Stimulated activated CD4-positive, alpha-beta T cell treated with anti-CD3 and anti-CD28 coated beads, Interleukin-1b, Interleukin-23, amount 100 ng/mL, for 48 hours (primary cell): ENCODE data around the gene SHANK1.

Source experiments
- DNase-seq: peaks from one replicate; pipeline ENCODE4 v3.0.0-alpha.2; 2020

The SHANK1 gene

GRCh38 chr19:50711196-50711595 is 8.4 kb downstream of the SHANK1 start:
- no peak for DNase-seq

DNA sequence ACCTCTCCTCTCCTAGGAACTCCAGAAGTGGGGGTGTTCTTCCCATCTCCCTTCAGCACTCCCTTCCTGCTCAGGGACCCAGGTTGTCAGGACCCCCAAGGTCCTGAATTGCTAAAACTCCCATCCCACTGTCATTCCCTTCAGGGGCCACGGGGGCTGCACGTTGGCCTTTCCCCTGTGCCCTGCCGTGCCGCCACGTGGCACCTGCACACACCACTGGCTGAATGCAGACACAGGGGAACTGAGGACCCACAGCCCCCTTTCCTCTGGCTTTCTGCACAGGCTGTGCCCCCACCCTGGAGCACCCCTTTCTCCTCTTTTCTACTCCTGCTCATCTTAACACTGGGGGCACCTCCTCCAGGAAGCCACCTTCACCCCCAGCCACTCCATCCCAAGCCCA is 9.0 kb downstream of the SHANK1 start:
- no peak for DNase-seq

DNA sequence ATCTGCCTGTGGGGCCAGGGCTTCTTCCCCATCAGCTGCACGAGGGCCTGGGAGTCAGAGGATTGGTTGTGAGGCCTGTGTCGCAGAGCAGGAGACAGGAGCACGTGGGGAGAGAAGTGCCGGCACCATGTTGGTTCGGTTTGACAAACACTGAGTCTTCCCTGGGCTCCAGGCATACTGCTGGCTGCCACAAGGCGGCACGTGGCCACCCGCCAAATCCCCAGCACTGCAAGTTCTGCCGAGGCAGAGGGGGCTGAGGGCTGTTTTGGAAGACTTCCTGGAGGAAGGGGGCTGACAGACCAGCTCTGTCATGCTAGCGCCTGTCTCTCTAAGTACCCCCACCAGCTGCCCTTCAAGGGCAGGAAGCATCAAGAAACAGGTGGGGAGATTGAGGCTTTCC is 9.5 kb downstream of the SHANK1 start:
- no peak for DNase-seq

DNA sequence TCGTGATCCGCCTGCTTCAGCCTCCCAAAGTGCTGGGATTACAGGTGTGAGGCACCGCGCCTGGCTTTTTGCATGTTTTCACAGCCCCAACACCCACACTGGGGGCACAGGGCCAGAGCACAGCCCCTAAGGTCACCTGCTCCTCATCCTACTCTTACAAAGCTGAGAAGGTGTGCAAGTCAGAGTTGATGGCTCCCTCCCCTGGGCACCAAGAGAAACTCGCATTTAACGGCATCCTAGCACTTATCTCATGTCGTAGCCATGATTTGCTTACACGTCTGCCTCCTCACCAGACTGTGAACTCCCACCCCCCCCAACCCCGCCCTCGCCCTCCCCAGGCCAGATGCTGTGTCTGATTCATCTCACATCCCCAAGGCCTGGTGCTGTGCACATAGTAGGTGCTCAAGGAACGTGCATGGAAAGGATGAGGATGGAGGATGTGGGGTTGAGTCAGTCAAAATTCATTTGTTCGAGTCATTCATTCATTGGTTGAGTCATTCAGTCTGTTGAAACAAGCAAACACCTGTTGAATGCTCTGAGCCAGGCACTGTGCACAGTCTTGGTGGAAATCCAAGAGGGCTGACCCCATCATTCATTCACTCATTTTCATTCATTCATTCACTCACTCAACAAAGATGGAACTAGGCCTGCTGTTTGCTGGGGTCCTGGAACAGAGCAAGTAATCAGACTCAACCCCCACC is 11.3 kb downstream of the SHANK1 start:
- no peak for DNase-seq

DNA sequence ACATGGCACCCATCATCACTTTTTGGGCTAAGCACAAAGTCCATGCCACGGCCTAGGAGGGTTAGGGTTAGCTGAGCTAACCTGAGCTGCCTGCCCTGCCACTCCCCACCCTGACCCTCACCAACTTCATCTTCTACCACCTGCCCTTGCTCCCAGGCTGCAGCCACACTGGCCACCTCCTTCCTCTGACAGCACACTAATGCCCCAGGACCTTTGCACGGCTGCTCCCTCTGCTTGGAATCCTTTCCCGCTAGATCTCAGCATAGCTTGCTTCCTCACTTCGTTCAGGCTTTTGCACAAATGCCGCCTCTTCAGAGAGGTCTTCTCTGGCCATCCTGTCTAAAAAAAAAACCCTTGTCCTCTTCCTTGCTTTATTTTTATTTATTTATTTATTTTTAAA is 13.2 kb downstream of the SHANK1 start:
- no peak for DNase-seq

GRCh38 chr19:50705422-50706019 is 14.1 kb downstream of the SHANK1 start:
- peak; percentile 36 for DNase-seq

GRCh38 chr19:50703915-50704796 is 15.4 kb downstream of the SHANK1 start:
- DNase-seq, result no peak

GRCh38 chr19:50702871-50703829 is 16.5 kb downstream of the SHANK1 start:
- no peak for DNase-seq

DNA sequence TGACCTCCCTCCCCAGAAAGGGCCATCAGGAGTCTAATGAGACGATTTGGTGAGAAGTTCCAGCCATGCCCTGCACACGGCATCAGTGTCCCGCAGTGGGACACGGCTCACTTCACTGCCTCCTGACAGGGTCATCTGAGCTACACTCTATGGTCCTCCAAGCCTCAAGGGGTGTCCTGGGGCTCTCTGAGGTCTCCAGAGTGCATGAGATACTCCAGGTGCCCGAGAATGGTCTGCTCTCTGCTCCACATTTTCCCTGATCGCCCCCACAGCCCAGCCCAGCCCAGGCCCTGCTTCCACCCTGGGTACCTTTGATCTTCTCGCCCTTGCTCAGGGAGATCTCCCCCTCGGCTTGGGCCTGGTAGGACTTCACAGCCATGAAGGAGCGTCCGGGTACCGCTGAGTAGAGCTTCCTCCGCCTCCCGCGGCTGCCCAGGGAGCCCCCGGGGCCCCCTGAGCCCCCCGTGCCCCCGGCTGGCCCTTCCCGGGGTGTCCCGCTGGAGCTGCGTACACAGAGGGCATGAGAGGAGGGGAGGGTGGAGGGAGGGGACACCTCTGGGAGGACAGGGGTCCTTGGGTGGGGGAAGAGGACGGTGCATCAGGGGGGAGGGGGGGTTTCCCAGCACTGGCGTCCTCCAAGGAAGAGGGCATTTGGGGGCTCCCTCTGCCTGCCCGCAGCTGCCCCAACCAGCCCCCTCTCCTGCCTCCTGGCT is 17.3 kb downstream of the SHANK1 start:
- DNase-seq, result no peak

- no peak for DNase-seq
These were observed 18.1 kb downstream of the SHANK1 start for GRCh38 chr19:50701367-50701985.

DNA sequence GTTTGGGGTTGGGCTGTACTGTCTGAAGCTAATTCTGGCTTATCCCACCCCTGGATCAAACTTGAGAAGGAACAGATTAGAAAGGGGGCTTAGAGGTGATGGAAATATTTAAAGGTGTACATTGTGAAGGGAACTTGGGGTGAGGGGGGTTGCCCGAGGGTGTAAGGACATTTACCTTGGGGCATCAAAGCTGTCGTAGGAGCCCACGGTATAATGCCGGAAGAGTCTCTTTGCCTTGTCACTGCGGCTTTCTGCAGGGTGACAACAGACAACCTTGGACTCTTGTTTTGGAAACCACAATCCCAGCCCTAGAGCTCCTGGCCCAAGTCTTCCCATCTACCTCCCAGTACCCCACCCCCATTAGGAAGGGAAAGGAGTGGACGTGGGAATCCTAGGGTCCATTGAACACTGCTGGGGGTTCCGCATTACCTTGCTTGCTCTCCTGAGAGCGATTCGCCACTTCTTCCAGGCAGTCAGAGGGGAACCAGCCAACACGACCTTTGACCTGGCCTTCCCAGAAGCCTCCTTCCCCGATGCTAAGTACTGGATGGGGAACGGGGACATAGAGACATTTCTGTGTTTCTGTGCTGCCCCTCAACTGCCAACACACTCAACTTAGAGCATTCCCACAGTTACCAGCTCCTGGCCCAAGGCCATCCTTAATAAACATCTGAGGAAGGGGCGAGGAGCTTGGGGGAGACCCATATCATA is 22.0 kb downstream of the SHANK1 start:
- DNase-seq, result no peak

- no peak for DNase-seq
These were observed 23.5 kb downstream of the SHANK1 start for GRCh38 chr19:50696094-50696483.

- DNase-seq, result no peak
These were observed 24.1 kb downstream of the SHANK1 start for GRCh38 chr19:50695251-50696093.

DNA sequence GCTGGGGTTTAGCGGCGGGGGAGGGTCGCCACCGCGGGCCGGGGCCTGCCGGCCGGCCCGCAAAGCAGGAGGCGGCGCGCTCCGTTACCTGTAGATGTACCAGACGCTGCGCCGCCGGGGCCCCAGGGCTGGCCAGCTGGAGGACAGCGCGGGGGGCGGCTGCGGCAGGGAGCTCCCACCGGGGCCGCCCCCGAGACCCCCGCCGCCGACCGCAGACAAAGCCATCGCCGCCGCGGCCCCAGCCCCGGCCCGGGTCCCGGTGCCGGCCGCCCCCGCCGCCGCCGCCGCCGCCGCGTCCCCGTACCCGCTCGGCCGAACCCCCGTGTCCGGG is 24.8 kb downstream of the SHANK1 start:
- no peak for DNase-seq

DNA sequence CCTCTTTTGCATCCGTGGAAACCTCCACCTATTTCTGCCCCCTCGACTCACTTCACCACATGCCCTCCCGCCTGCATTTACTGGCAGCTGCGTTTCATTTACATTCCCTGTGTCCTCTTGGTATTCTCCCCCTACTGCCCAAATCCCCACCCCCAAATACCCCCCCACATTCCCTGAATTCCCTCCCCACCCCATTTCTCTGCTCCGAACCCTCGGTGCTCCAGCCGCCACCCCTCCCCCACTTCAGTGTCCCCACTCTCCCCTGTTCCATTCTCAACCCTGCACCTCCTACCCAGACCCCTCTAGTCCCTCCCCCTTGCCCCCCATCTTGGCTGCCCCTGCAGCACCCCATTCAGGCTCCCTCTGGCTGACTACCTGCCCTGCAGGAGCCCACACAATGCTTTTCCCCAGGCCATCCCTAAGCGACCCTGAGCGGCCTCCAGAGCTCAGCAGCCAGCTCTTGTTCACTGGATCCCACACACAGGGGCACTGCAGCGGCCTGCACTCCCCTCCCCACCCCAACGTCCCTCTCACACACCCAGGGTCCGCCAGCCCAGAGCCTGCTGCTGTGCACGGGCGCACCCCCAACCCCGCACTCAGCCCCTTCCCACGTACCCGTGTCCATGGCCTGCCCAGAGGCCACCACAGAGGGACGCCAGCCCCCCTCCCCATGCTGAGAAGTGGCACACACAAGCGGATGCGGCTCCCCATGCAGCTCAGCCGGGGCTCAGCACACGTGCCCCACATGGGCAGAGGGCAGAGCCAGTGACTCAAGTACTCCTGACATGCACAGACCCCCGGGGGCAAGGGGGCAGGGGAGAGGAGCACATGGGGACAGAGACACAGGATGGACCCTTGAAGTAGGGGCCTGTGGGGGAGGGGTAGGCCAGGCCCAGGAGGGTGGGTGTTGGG is 26.3 kb downstream of the SHANK1 start:
- no peak for DNase-seq

DNA sequence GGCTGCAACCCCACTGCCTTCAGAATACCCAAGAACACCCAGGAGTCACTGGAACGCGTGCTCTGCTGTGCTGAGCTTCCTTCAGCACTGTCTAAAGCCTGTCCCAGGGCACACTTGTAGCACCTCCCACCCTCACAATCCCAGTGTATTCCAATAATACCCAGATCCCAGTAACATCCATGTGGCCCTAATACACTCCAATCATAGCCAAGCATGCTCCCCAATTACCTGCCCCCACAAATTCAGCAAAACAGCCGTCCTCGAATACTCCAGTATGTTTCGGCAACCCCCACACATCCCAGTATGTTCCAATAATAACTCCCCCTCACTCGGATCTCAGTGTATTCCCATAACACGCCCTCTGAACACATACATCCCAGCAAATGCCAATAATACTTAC is 29.2 kb downstream of the SHANK1 start:
- no peak for DNase-seq

DNA sequence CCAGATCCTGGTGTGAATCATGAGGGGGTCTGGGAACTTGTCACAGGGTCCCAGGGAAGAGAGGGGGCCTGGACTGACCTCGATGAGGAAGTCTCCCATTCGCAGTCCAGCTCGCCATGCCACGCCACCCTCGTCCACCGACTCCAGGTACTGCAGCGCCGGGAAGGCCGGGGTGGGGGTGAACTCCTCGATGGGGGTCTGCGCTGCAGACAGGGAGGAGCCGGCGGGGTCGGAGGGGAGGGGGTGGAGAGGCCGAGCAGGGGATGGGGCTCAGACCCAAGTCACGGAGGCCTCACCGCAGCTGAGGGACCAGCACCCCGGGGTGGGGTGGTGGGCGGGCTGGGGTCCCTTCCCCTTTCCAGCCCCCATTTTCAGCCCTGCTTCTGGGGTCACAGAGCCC is 30.8 kb downstream of the SHANK1 start:
- DNase-seq, result no peak

DNA sequence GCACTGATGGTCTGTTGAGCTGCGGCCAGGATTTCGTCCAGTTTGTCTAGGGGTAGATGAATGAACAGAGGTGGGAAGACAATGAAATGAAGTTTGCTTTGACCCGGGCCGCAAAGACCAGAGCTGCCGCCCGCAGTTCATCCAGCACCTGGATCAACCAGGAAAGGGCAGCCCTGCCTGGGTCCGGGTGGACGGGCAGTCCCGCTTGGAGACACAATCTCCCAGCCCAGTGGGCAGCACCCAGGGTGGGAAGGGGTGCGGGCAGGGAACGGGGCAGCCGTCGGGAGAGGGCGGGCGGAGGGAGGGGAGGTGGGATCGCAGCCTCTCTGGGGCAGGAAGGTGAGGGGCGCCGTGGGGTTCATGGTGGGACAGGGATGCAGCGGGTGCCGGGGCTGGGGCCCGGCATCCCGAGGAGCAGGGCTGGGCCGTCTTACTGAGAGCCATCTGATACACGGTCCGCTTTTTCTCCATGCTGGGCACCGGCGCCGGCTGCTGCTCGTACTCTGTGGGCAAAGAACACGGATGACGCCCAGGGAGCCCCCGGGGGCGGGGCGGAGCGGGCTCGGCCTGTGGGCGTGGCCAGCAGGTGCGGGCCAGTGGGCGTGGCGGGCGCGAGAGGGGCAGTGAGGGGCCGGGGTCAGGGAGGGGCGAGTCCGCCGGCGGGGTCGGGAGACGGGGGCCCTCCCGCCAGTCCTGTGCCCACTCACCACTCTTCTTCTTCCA is 33.1 kb downstream of the SHANK1 start:
- DNase-seq, result no peak
